Stomach smooth muscle (tissue), 2 donors: ENCODE measurements around the gene GALNT9.

Experiments
- H3K27ac ChIP-seq: one replicate; pipeline ENCODE4 v1.7.0; 2013; ENCODE audit warnings: mild to moderate bottlenecking, low read length, inconsistent platforms
- H3K27me3 ChIP-seq, 2 donors: one replicate each; pipeline ENCODE4 v1.7.0; 2013; ENCODE audit warnings: low read length in 2 of 2; ENCODE audit not compliant: insufficient read depth in 2 of 2, control insufficient read depth in 1 of 2
- H3K36me3 ChIP-seq, 2 donors: one replicate each; pipeline ENCODE4 v1.7.0; 2013; ENCODE audit warnings: low read length in 2 of 2; ENCODE audit not compliant: control insufficient read depth in 2 of 2, insufficient read depth in 2 of 2
- H3K4me1 ChIP-seq: one replicate; pipeline ENCODE4 v1.7.0; 2013; ENCODE audit warnings: low read length; ENCODE audit not compliant: control insufficient read depth, insufficient read depth
- H3K4me3 ChIP-seq, 2 donors: one replicate each; pipeline ENCODE4 v1.7.0; 2013; ENCODE audit warnings: low read length in 2 of 2
- H3K9ac ChIP-seq, 2 donors: one replicate each; pipeline ENCODE4 v1.7.0; 2013; ENCODE audit warnings: low read length in 2 of 2, mild to moderate bottlenecking in 1 of 2
- H3K9me3 ChIP-seq, 2 donors: one replicate each; pipeline ENCODE4 v1.7.0; 2013; ENCODE audit warnings: low read length in 2 of 2; ENCODE audit not compliant: control insufficient read depth in 2 of 2
- donor health status: healthy.
- donor health status: Pancreatic carcinoma.

The GALNT9 gene

DNA sequence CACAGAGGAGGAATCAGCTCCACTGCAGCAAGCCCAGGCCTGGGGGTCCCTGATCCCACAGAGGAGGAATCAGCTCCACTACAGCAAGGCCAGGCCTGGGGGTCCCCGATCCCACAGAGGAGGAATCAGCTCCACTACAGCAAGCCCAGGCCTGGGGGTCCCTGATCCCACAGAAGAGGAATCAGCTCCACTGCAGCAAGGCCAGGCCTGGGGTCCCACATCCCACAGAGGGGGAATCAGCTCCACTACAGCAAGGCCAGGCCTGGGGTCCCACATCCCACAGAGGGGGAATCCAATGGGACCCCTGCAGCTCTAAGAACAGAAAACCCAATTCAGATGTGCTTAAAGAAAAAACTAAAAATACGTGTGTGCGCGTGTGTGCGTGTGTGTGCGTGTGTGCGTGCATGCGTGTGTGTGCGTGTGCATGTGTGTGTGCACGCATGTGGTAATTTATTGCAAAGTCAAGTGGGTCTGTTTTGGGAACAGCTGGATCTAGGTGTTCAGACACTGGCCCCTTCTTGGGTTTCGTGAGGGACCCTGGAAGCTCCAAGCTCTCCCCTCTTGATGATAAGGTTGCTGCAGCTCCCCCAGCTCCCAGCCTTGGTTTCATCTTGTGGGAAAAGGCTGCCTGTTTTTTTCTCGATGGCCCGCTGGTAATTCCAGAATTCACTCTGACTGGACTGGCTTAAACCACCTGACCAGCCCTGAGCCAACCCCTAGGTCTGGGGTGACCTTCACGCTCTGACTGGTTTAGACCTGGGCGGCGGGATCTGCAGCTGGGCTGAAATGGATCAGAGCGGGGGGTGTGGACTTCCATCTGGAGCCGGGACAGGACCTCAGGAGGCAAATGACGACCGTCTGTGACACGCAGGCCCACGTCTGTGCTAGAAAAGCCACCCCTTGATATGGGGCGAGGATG lies 47.1 kb downstream of the GALNT9 start:
- no peak overlapping the region for H3K4me3 ChIP-seq
- H3K27me3 ChIP-seq, result peaks cover 27 to 35% of the 10 kb centered on the region in 2 donors
- H3K9me3 ChIP-seq, result no peaks in the 10 kb centered on the region
- no peak overlapping the region for H3K9ac ChIP-seq
- H3K36me3 ChIP-seq, result no peaks in the 10 kb centered on the region
- peaks cover 9% of the 10 kb centered on the region for H3K4me1 ChIP-seq
- no peak overlapping the region for H3K27ac ChIP-seq

DNA sequence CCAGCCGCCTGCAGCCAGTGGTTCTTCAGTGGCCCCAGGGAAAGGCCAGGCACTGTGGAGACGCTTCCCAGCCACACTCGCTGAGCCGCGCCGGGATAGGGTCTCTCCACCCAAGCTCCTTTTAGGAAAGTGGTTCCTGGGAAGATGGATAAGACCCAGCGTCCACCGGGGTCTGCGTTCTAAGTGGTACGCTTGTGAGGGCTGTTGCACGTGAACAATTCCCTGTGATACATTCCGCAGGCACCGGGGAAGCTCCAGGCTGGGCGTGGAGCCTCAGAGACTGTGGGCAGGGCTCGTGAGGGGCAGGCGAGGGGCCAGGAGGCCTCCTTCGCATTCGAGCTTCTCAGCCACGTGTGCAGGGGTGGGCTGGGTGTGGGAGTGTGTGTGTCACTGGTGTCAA lies 48.4 kb downstream of the GALNT9 start:
- no peak overlapping the region for H3K27ac ChIP-seq
- no peak overlapping the region for H3K9ac ChIP-seq
- H3K27me3 ChIP-seq, result peaks cover 37 to 38% of the 10 kb centered on the region in 2 donors
- H3K36me3 ChIP-seq, result no peaks in the 10 kb centered on the region
- no peaks in the 10 kb centered on the region for H3K9me3 ChIP-seq
- peaks cover 10% of the 10 kb centered on the region for H3K4me1 ChIP-seq
- H3K4me3 ChIP-seq, result no peak overlapping the region

DNA sequence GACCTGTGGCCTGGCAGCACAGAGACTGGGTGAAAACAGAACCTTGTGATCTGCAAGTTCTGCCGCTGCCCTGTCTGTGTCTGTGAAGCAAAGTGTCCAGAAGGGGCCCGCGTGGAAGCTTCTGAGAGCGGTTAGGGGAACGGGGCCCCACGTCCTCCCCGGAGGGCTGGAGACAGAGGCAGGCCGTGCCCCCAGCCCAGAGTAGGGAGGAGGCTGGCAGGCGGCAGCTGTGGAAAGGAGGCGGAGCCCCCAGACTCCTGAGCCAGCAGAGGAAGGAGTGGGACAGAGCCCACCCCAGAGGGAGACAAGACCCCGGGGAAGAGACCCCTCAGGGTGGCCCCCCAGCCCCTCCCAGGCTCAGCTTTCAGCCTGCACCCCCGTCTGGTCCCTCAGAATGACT lies 49.0 kb downstream of the GALNT9 start:
- no peaks in the 10 kb centered on the region for H3K36me3 ChIP-seq
- H3K4me1 ChIP-seq, result peaks cover 10% of the 10 kb centered on the region
- H3K4me3 ChIP-seq, result no peak overlapping the region
- no peaks in the 10 kb centered on the region for H3K9me3 ChIP-seq
- H3K27ac ChIP-seq, result no peak overlapping the region
- H3K9ac ChIP-seq, result no peak overlapping the region
- peaks cover 40 to 42% of the 10 kb centered on the region in 2 donors for H3K27me3 ChIP-seq

GRCh38 chr12:132279930-132280329 lies 49.5 kb downstream of the GALNT9 start:
- H3K4me3 ChIP-seq, result no peak overlapping the region
- no peaks in the 10 kb centered on the region for H3K36me3 ChIP-seq
- no peak overlapping the region for H3K9ac ChIP-seq
- peaks cover 10% of the 10 kb centered on the region for H3K4me1 ChIP-seq
- peaks cover 42 to 45% of the 10 kb centered on the region in 2 donors for H3K27me3 ChIP-seq
- no peak overlapping the region for H3K27ac ChIP-seq
- no peaks in the 10 kb centered on the region for H3K9me3 ChIP-seq

- no peaks in the 10 kb centered on the region for H3K9me3 ChIP-seq
- peaks cover 10% of the 10 kb centered on the region for H3K4me1 ChIP-seq
- no peak overlapping the region for H3K4me3 ChIP-seq
- peaks cover 42 to 48% of the 10 kb centered on the region in 2 donors for H3K27me3 ChIP-seq
- no peak overlapping the region for H3K27ac ChIP-seq
- H3K9ac ChIP-seq, result no peak overlapping the region
- H3K36me3 ChIP-seq, result no peaks in the 10 kb centered on the region
Measured at GRCh38 chr12:132279184-132279889, 50.1 kb downstream of the GALNT9 start.

GRCh38 chr12:132278401-132279183 lies 50.8 kb downstream of the GALNT9 start:
- Histone ChIP-seq H3K27me3 (peaks cover 42 to 52% of the 10 kb centered on the region in 2 donors), H3K9ac (no peak overlapping the region), H3K4me3 (no peak overlapping the region)

GRCh38 chr12:132277949-132278348 lies 51.4 kb downstream of the GALNT9 start:
- Histone ChIP-seq H3K27ac (no peak overlapping the region), H3K9ac (no peak overlapping the region), H3K4me3 (no peak overlapping the region), H3K36me3 (no peaks in the 10 kb centered on the region), H3K9me3 (no peaks in the 10 kb centered on the region), H3K4me1 (peaks cover 10% of the 10 kb centered on the region), H3K27me3 (peaks cover 42 to 50% of the 10 kb centered on the region in 2 donors)

More at GRCh38 chr12:132278401-132279183, 50.8 kb downstream of the GALNT9 start:
- H3K27ac ChIP-seq, result no peak overlapping the region
- no peaks in the 10 kb centered on the region for H3K9me3 ChIP-seq
- H3K4me1 ChIP-seq, result peaks cover 10% of the 10 kb centered on the region
- H3K36me3 ChIP-seq, result no peaks in the 10 kb centered on the region

GRCh38 chr12:132277374-132277941 lies 51.9 kb downstream of the GALNT9 start:
- Histone ChIP-seq H3K4me3 (no peak overlapping the region), H3K36me3 (no peaks in the 10 kb centered on the region), H3K27me3 (peaks cover 42 to 50% of the 10 kb centered on the region in 2 donors), H3K4me1 (peaks cover 10% of the 10 kb centered on the region), H3K27ac (no peak overlapping the region), H3K9me3 (no peaks in the 10 kb centered on the region), H3K9ac (no peak overlapping the region)

- H3K36me3 ChIP-seq, result no peaks in the 10 kb centered on the region
- H3K4me3 ChIP-seq, result no peak overlapping the region
- H3K9ac ChIP-seq, result no peak overlapping the region
- no peak overlapping the region for H3K27ac ChIP-seq
- H3K4me1 ChIP-seq, result peaks cover 10% of the 10 kb centered on the region
- H3K9me3 ChIP-seq, result no peaks in the 10 kb centered on the region
- H3K27me3 ChIP-seq, result peaks cover 42 to 50% of the 10 kb centered on the region in 2 donors
Measured at GRCh38 chr12:132276827-132277373, 52.5 kb downstream of the GALNT9 start.
